NCI-H1417 treated with DMSO at 0.1 percent for 48 hours (cell line): ENCODE results near the gene AMT.

Experiments
- DNase-seq: peaks from one replicate; lab custom pipeline; 2025; lab: John Stamatoyannopoulos, UW

AMT gene

DNA sequence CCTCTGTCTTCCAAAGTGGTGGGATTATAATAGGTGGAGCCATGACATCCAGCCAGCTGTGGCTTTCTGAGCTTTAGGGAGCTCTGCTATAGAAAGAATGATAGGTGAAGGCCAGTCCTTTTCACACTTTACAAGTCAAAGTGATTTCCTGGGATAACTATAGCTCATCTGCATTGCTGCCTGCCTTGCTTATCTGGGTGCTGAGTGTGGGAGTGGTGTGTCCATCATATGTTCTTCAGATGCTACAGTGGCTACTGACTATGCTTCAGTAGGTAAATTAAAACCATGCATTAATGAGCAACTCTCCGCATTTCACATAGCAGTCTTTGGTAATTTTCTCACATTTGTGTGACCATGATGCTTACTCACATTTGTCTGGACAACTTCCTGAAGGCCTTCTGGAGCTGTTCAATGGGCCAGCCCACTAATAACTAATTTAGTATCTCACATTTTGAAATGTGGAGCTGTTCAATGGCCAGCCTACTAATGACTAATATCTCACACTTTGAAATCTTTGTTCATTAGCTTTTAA, 33.9 kb downstream of the AMT start:
- no peak for DNase-seq

DNA sequence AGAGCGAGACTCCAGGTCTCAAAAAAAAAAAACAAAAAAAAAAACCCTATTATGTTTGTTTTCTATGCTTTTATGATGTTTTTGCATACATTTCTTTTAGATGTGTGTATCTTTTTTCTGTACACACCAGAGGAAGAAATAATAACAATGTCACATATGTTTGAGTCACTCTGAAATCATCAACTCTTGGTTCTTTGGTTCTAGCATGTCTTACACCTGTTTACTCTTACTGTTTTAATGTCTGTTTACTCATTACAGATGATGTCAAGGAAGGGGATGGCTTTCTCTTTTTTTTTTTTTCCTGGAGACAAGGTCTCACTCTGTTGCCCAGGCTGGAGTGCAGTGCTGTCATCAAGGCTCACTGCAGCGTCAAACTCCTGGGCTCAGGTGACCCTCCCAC, 34.6 kb downstream of the AMT start:
- DNase-seq, result no peak

DNA sequence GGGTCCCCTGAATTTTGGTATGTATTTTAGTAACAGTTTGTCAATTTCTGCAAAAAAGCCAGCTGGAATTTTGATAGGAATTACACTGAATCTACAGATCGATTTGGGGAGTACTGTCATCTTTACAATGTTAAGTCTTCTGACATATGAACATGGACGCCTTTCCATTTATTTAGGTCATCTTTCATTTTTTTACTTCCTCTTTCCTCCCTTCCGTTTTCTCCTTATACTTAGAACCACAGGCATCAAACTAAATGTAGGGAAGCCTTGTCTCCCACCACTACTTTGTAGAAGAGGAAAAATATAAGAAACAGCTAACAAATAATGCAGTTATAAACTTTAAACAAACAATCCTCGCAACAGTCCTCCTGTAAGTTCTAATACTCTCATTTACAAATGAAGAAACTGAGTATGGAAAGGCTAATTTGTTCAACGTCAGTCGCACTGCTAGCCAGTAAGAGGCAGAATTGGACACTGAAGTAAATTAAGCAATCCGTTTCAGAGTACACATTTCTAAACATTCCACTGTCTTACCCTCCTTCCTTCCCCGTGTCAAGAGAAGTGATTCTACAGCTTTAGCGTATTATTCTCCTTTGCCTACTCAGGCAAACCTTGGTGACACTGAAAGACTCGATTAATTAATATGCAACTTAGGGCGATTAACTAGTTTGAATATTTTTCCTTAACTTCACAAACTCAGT, 36.1 kb downstream of the AMT start:
- DNase-seq, result no peak

GRCh38 chr3:49385617-49386016, 36.7 kb downstream of the AMT start:
- DNase-seq, result no peak

GRCh38 chr3:49383387-49383786, 38.9 kb downstream of the AMT start:
- no peak for DNase-seq

GRCh38 chr3:49378249-49378895, 43.9 kb downstream of the AMT start:
- DNase-seq, result no peak

GRCh38 chr3:49377483-49377882, 44.8 kb downstream of the AMT start:
- no peak for DNase-seq

- DNase-seq, result no peak
Measured at GRCh38 chr3:49371946-49372345, 50.3 kb downstream of the AMT start.

DNA sequence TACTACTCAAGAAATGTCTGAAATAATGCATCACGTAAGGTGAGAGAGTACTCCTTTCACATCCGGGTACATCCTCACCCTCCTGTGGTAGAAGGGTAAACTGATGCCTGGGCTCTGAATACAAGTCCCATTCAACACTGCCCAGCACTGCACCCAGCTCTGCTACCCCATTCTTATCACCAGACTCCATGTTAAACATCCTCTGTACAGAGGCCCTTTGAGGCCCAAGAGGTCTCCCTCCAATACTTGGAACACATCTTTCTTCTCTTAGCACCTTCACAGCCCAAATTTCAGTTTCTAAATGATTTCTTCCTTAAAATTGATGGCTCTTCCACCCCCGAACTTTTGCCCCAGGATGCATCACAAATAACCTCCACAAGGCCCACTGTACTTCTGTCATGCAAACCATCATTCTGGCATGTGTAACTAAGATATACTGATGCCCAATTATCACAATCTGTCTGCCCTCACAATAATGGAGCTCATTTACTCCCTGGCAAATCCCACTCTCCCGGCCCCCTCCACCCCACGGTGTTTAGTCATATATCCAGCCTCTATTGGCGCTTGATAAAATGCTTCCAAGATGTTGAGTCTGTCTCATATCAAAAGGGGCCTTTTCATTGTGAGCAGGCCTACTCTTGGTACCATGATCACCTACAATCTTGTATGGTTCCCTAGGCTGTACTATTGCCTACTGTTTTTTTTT, 51.5 kb downstream of the AMT start:
- no peak for DNase-seq
